Myocyte (in vitro differentiated cells): Measurements from ENCODE around the gene SLX4IP. TPM values are rescaled to one million over a fixed set of nuclear protein-coding genes. Genes with fewer than 3 reads are reported as not detected.

Experiments
- DNase-seq: peaks from one replicate; pipeline ENCODE4 v3.0.0-alpha.2; 2012; ENCODE audit warnings: low read depth
- total RNA-seq: library from RNA; depleted of rRNA; stranded (reverse); fragments of >200 nt; gene quantifications from 2 replicates; pipeline ENCODE4 v1.2.3, GENCODE V29; 2014

SLX4IP gene
- total RNA-seq, 1 donor from 2014 or later: 3.0 TPM

- DNase-seq: no peak
These were observed 114.4 kb downstream of the SLX4IP start for GRCh38 chr20:10549511-10549910.

GRCh38 chr20:10550204-10551118 is 115.4 kb downstream of the SLX4IP start:
- peak; percentile 55 for DNase-seq

- no peak for DNase-seq
These were observed 116.9 kb downstream of the SLX4IP start for GRCh38 chr20:10551732-10552724.

GRCh38 chr20:10553326-10553984 is 118.3 kb downstream of the SLX4IP start:
- DNase-seq: peak; percentile 78

- DNase-seq: no peak
These were observed 119.2 kb downstream of the SLX4IP start for GRCh38 chr20:10554285-10554684.

- DNase-seq: no peak
These were observed 120.3 kb downstream of the SLX4IP start for GRCh38 chr20:10555393-10555792.

GRCh38 chr20:10555865-10556308 is 120.8 kb downstream of the SLX4IP start:
- peak; percentile 51 for DNase-seq

- DNase-seq: no peak
These were observed 121.5 kb downstream of the SLX4IP start for GRCh38 chr20:10556519-10557083.

- no peak for DNase-seq
These were observed 122.6 kb downstream of the SLX4IP start for GRCh38 chr20:10557685-10558084.

- peak; percentile 69 for DNase-seq
These were observed 123.6 kb downstream of the SLX4IP start for GRCh38 chr20:10558635-10559187.

GRCh38 chr20:10559266-10559665 is 124.2 kb downstream of the SLX4IP start:
- DNase-seq: no peak

- no peak for DNase-seq
These were observed 125.6 kb downstream of the SLX4IP start for GRCh38 chr20:10560686-10561085.

GRCh38 chr20:10561302-10561701 is 126.2 kb downstream of the SLX4IP start:
- DNase-seq: no peak

GRCh38 chr20:10562899-10563298 is 127.8 kb downstream of the SLX4IP start:
- no peak for DNase-seq

GRCh38 chr20:10563935-10564492 is 128.9 kb downstream of the SLX4IP start:
- DNase-seq: no peak

- peak; percentile 43 for DNase-seq
These were observed 130.3 kb downstream of the SLX4IP start for GRCh38 chr20:10565191-10565921.

GRCh38 chr20:10565922-10566897 is 131.1 kb downstream of the SLX4IP start:
- DNase-seq: no peak

- no peak for DNase-seq
These were observed 132.9 kb downstream of the SLX4IP start for GRCh38 chr20:10568032-10568431.
